H9 (cell line): ENCODE data around the gene AMER1. TPM values are rescaled to one million over a fixed set of nuclear protein-coding genes. Genes with fewer than 3 reads are reported as not detected.

Source experiments
- DNase-seq: peaks from one replicate; pipeline ENCODE4 v3.0.0-alpha.2; 2017
- H2AFZ ChIP-seq: one replicate; pipeline ENCODE4 v1.6.1; 2013; ENCODE audit warnings: mild to moderate bottlenecking, low read length, control low read depth, moderate library complexity
- H2AK5ac ChIP-seq: 2 replicates; pipeline ENCODE4 v1.6.1; 2013; ENCODE audit warnings: low read length, control low read depth, mixed read lengths; ENCODE audit not compliant: insufficient read length
- H2BK120ac ChIP-seq: one replicate; pipeline ENCODE4 v1.6.1; 2013; ENCODE audit warnings: low read depth, mild to moderate bottlenecking, low read length, control low read depth, inconsistent platforms; ENCODE audit not compliant: poor library complexity, severe bottlenecking
- H2BK12ac ChIP-seq: 2 replicates; pipeline ENCODE4 v1.6.1; 2013; ENCODE audit warnings: low read length, control low read depth, mixed read lengths, low read depth; ENCODE audit not compliant: insufficient read length
- H2BK15ac ChIP-seq: 2 replicates; pipeline ENCODE4 v1.6.1; 2013; ENCODE audit warnings: low read depth, low read length, control low read depth
- H2BK20ac ChIP-seq: one replicate; pipeline ENCODE4 v1.6.1; 2013; ENCODE audit warnings: low read depth, mild to moderate bottlenecking, low read length, control low read depth, inconsistent platforms; ENCODE audit not compliant: poor library complexity, severe bottlenecking
- H2BK5ac ChIP-seq: 2 replicates; pipeline ENCODE4 v1.6.1; 2013; ENCODE audit warnings: low read length, control low read depth, mixed read lengths; ENCODE audit not compliant: insufficient read length
- H3K14ac ChIP-seq: 2 replicates; pipeline ENCODE4 v1.6.1; 2013; ENCODE audit warnings: low read length, control low read depth; ENCODE audit not compliant: insufficient read depth
- H3K18ac ChIP-seq: 2 replicates; pipeline ENCODE4 v1.6.1; 2013; ENCODE audit warnings: low read depth, mild to moderate bottlenecking, mixed read lengths, low read length, control low read depth; ENCODE audit not compliant: insufficient read length
- H3K23ac ChIP-seq: 2 replicates; pipeline ENCODE4 v1.6.1; 2013; ENCODE audit warnings: low read length, control low read depth, mixed read lengths, low read depth; ENCODE audit not compliant: insufficient read length
- H3K23me2 ChIP-seq: 2 replicates; pipeline ENCODE4 v1.6.1; 2013; ENCODE audit warnings: low read depth, mild to moderate bottlenecking, mixed read lengths, low read length, control low read depth; ENCODE audit not compliant: insufficient read length, poor library complexity, severe bottlenecking
- H3K27ac ChIP-seq: 2 replicates; pipeline ENCODE4 v1.5.1; 2013; ENCODE audit warnings: low read length, control low read depth, mixed read lengths, low read depth; ENCODE audit not compliant: insufficient read length
- H3K27me3 ChIP-seq: 2 replicates; pipeline ENCODE4 v1.6.1; 2013; ENCODE audit warnings: low read length, control low read depth, inconsistent platforms; ENCODE audit not compliant: insufficient read depth
- H3K4ac ChIP-seq: 2 replicates; pipeline ENCODE4 v1.6.1; 2013; ENCODE audit warnings: low read depth, mild to moderate bottlenecking, control low read depth, inconsistent platforms, low read length, moderate library complexity
- H3K4me1 ChIP-seq: 2 replicates; pipeline ENCODE4 v1.6.1; 2013; ENCODE audit warnings: low read length, control low read depth, inconsistent platforms; ENCODE audit not compliant: insufficient read depth
- H3K4me2 ChIP-seq: 2 replicates; pipeline ENCODE4 v1.6.1; 2013; ENCODE audit warnings: low read length, control low read depth, mixed read lengths; ENCODE audit not compliant: insufficient read length, insufficient read depth
- H3K56ac ChIP-seq: 2 replicates; pipeline ENCODE4 v1.6.1; 2013; ENCODE audit warnings: low read depth, mild to moderate bottlenecking, mixed read lengths, low read length, control low read depth; ENCODE audit not compliant: insufficient read length
- H3K79me1 ChIP-seq: 2 replicates; pipeline ENCODE4 v1.6.1; 2013; ENCODE audit warnings: low read depth, mild to moderate bottlenecking, moderate library complexity, low read length, control low read depth, inconsistent platforms; ENCODE audit not compliant: insufficient read depth, poor library complexity, severe bottlenecking
- H3K79me2 ChIP-seq: 2 replicates; pipeline ENCODE4 v1.6.1; 2013; ENCODE audit warnings: low read length, control low read depth, inconsistent platforms; ENCODE audit not compliant: insufficient read depth
- H3K9ac ChIP-seq: 2 replicates; pipeline ENCODE4 v1.6.1; 2013; ENCODE audit warnings: low read length, control low read depth, mixed read lengths; ENCODE audit not compliant: insufficient read length; ENCODE audit errors: extremely low read depth
- H3K9me3 ChIP-seq: one replicate; pipeline ENCODE4 v1.6.1; 2013; ENCODE audit warnings: low read depth, low read length, inconsistent platforms; ENCODE audit not compliant: control insufficient read depth
- H3T11ph ChIP-seq: one replicate; pipeline ENCODE4 v1.6.1; 2013; ENCODE audit warnings: mild to moderate bottlenecking, low read length, control low read depth, inconsistent platforms
- H4K20me1 ChIP-seq: one replicate; pipeline ENCODE4 v1.6.1; 2013; ENCODE audit not compliant: control insufficient read depth, insufficient read length, insufficient read depth
- H4K5ac ChIP-seq: 2 replicates; pipeline ENCODE4 v1.6.1; 2013; ENCODE audit warnings: low read depth, mild to moderate bottlenecking, mixed read lengths, low read length, control low read depth; ENCODE audit not compliant: insufficient read length
- H4K8ac ChIP-seq: replicated peaks from 2 replicates; pipeline ENCODE4 v1.6.1; 2013; ENCODE audit warnings: low read length, control low read depth, mixed read lengths, low read depth; ENCODE audit not compliant: insufficient read length
- H4K91ac ChIP-seq: 2 replicates; pipeline ENCODE4 v1.6.1; 2013; ENCODE audit warnings: low read depth, mild to moderate bottlenecking, moderate library complexity, mixed read lengths, low read length, control low read depth; ENCODE audit not compliant: insufficient read length
- H3K27ac Mint-ChIP-seq, 3 experiments: 2 replicates in 2 of 3; 3 replicates in 1 of 3; pipeline ENCODE4 v1.8.0; 2020 to 2021; ENCODE audit warnings: mixed read lengths in 3 of 3, mild to moderate bottlenecking in 1 of 3, moderate library complexity in 1 of 3
- H3K27me3 Mint-ChIP-seq: 2 replicates; pipeline ENCODE4 v1.8.0; 2021; ENCODE audit warnings: low read depth, mild to moderate bottlenecking, moderate library complexity, mixed read lengths
- H3K36me3 Mint-ChIP-seq, 3 experiments: 2 replicates in 2 of 3; 3 replicates in 1 of 3; pipeline ENCODE4 v1.8.0; 2020 to 2021; ENCODE audit warnings: low read depth in 3 of 3, mixed read lengths in 3 of 3; ENCODE audit not compliant: insufficient read depth in 1 of 3
- H3K4me1 Mint-ChIP-seq, 2 experiments: 2 replicates each; pipeline ENCODE4 v1.8.0; 2020; ENCODE audit warnings: mixed read lengths in 2 of 2
- H3K4me3 Mint-ChIP-seq, 2 experiments: 2 replicates in 1 of 2; 3 replicates in 1 of 2; pipeline ENCODE4 v1.8.0; 2020 to 2021; ENCODE audit warnings: mild to moderate bottlenecking in 2 of 2, mixed read lengths in 2 of 2, moderate library complexity in 1 of 2
- H3K9me3 Mint-ChIP-seq, 2 experiments: 2 replicates in 1 of 2; 3 replicates in 1 of 2; pipeline ENCODE4 v1.8.0; 2020; ENCODE audit warnings: mild to moderate bottlenecking in 2 of 2, mixed read lengths in 2 of 2, moderate library complexity in 1 of 2
- CTCF ChIP-seq: fragments of 200-600 bp; sonication (generic); conservative IDR thresholded peaks from 3 replicates; pipeline ENCODE4 v1.8.0; 2021; ENCODE audit warnings: antibody characterized with exemption, mild to moderate bottlenecking
- WGBS: extraction: QIAGEN DNeasy Blood & Tissue Kit; methylation state at CpG from one replicate; pipeline ENCODE4 v1.1.7; 2013; ENCODE audit warnings: missing lambda C conversion rate, low lambda C conversion rate, mixed read lengths; ENCODE audit not compliant: insufficient read length; ENCODE audit errors: extremely low coverage; 5-methylcytosine and 5-hydroxymethylcytosine counted together
- total RNA-seq: library from RNA; stranded (reverse); gene quantifications from 2 replicates; pipeline ENCODE4 v1.2.1, GENCODE V29; 2021

The AMER1 gene
- total RNA-seq, 1 experiment from 2014 or later, result 6.2 TPM

GRCh38 chrX:64229154-64229553 lies 23.6 kb upstream of the AMER1 start:
- H3K4me2 ChIP-seq, result no peak overlapping the region
- H3K9ac ChIP-seq, result no peak overlapping the region
- Mint-ChIP-seq H3K4me3 (no peak overlapping the region), H3K27me3 (no peaks in the 10 kb centered on the region; the same call in 1 of the 2 replicates), H3K9me3 (peaks cover 32 to 37% of the 10 kb centered on the region in 2 experiments), H3K27ac (no peak overlapping the region), H3K36me3 (no peaks in the 10 kb centered on the region; a peak in 3 of 7 replicates), H3K4me1 (peaks cover 5 to 6% of the 10 kb centered on the region in 2 experiments)
- no peak overlapping the region for H3K23ac ChIP-seq
- no peak overlapping the region for H3K18ac ChIP-seq
- H3K27ac ChIP-seq, result no peak overlapping the region
- no peaks in the 10 kb centered on the region for H3K23me2 ChIP-seq
- H4K20me1 ChIP-seq, result no peaks in the 10 kb centered on the region
- no peak overlapping the region for H3K14ac ChIP-seq
- H3K9me3 ChIP-seq, result peaks cover 50% of the 10 kb centered on the region
- no peak overlapping the region for H3K4ac ChIP-seq
- H4K5ac ChIP-seq, result no peak overlapping the region
- no peak overlapping the region for H2BK20ac ChIP-seq
- no peak overlapping the region for H4K91ac ChIP-seq
- H2BK12ac ChIP-seq, result no peak overlapping the region
- H2BK15ac ChIP-seq, result no peak overlapping the region
- H2AFZ ChIP-seq, result no peak overlapping the region
- no peak for TF ChIP-seq CTCF
- H3K56ac ChIP-seq, result no peak overlapping the region
- H3K79me1 ChIP-seq, result no peaks in the 10 kb centered on the region
- no CpG with 5 or more reads among the region's 3 CpGs for WGBS
- H2BK5ac ChIP-seq, result no peak overlapping the region
- no peak for DNase-seq
- H2AK5ac ChIP-seq, result no peak overlapping the region
- no peaks in the 10 kb centered on the region for H3K27me3 ChIP-seq
- no peaks in the 10 kb centered on the region for H3K4me1 ChIP-seq
- H4K8ac ChIP-seq, result no peak overlapping the region
- H3T11ph ChIP-seq, result no peak overlapping the region
- no peak overlapping the region for H2BK120ac ChIP-seq
- H3K79me2 ChIP-seq, result no peaks in the 10 kb centered on the region
